GM08714 (cell line): ENCODE data around the gene CDH23.
A peak's percentile ranks its signal among the peaks of the same experiment; 100 is the strongest.

Source experiments
- H3K4me3 ChIP-seq: fragments of 200-500 bp; sonication (Bioruptor generic); 2 replicates; pipeline ENCODE4 v1.5.1; 2014; ENCODE audit warnings: mild to moderate bottlenecking, low read length, inconsistent platforms
- ZNF274 ChIP-seq: IDR thresholded peaks from 2 replicates; pipeline ENCODE4 v1.6.1; 2012; ENCODE audit warnings: mild to moderate bottlenecking, low read depth, low read length

The CDH23 gene

DNA sequence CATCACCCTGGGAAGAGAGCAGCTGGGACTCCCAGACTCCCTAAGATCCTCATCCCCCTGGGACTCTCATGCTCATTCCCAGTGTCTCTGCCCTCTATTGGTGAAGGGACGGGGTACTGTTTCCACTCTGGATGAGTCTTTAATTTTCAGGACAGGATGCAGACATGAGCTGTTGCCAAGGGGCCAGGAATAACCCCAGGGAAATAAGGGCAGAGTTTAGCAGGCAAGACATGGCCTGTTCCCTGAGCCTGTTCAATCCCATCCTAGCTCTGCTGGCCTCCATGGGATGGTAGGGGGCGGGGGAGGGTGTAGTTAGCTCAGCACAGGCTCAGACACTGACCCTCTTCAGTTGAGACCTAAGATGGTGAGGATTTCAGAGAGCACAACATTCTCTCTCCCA, 308.9 kb downstream of the CDH23 start:
- H3K4me3 ChIP-seq: no peak overlapping the region
- no peak for TF ChIP-seq ZNF274

- no peak overlapping the region for H3K4me3 ChIP-seq
- no peak for TF ChIP-seq ZNF274
Measured at GRCh38 chr10:71706216-71707121, 309.7 kb downstream of the CDH23 start.

- no peak overlapping the region for H3K4me3 ChIP-seq
- no peak for TF ChIP-seq ZNF274
Measured at GRCh38 chr10:71707240-71707789, 310.6 kb downstream of the CDH23 start.

DNA sequence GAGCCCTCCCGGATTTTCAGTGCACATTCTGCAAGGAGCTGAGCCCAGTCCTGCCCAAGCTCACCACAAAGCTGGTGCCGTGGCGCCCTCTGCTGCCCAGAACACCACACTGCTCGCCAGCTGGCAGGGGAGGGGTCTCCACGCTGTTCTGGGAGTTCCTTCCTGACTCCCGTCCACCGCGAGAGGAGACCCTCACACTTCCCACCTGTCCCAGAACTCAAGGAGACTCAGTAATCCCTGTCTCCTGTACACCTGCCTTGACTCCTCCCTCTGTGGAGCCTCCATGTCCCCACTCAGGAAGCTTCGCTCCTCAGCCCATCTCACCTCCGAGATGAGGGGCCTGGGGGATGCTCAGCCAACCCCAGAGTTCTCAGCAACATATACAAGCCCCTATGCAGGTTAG, 311.6 kb downstream of the CDH23 start:
- no peak for TF ChIP-seq ZNF274

GRCh38 chr10:71708897-71709882, 312.5 kb downstream of the CDH23 start:
- TF ChIP-seq ZNF274: no peak
- H3K4me3 ChIP-seq: no peak overlapping the region

More for the DNA sequence above, 311.6 kb downstream of the CDH23 start:
- no peak overlapping the region for H3K4me3 ChIP-seq

DNA sequence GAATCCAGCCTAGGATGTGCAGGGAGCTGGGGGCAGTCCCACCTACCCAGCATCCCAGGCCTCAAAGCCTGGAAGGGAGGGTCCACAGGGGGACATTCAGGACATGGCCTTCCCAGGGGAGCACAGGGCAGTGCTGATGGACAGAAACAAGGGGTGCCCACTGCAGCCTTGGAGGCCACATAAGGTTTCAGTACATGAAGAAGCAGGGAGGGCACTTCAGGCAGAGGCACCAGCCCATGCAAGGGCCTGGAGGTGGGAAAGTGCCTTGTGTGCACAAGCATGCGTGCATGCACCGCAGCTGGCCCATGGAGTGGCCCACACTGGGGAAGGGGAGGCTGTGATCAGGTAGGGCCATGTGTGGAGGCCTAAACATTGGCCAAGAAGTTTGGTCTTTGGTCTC, 313.8 kb downstream of the CDH23 start:
- TF ChIP-seq ZNF274: no peak
- no peak overlapping the region for H3K4me3 ChIP-seq

- H3K4me3 ChIP-seq: no peak overlapping the region
- TF ChIP-seq ZNF274: no peak
Measured at GRCh38 chr10:71711052-71711623, 314.4 kb downstream of the CDH23 start.

DNA sequence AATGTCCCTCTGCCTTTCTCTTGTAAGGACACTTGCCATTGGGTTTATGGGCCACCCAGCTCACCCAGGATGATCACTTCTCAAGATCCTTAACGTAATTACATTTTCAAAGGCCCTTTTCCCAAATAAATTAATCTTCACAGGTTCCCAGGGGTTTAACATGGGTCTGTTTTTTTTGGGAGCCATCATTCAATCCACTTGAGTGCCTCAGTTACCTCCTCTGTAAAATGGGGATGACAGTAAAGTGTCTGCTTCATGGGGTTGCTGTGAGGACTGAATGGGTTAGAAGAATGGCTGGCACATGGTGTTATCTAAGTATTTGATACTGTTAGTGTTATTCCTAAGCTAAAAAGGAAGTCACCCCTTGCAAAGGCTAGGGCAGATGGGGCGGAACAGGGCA, 315.4 kb downstream of the CDH23 start:
- H3K4me3 ChIP-seq: no peak overlapping the region
- no peak for TF ChIP-seq ZNF274

- H3K4me3 ChIP-seq: no peak overlapping the region
- no peak for TF ChIP-seq ZNF274
Measured at GRCh38 chr10:71712572-71713134, 315.9 kb downstream of the CDH23 start.

DNA sequence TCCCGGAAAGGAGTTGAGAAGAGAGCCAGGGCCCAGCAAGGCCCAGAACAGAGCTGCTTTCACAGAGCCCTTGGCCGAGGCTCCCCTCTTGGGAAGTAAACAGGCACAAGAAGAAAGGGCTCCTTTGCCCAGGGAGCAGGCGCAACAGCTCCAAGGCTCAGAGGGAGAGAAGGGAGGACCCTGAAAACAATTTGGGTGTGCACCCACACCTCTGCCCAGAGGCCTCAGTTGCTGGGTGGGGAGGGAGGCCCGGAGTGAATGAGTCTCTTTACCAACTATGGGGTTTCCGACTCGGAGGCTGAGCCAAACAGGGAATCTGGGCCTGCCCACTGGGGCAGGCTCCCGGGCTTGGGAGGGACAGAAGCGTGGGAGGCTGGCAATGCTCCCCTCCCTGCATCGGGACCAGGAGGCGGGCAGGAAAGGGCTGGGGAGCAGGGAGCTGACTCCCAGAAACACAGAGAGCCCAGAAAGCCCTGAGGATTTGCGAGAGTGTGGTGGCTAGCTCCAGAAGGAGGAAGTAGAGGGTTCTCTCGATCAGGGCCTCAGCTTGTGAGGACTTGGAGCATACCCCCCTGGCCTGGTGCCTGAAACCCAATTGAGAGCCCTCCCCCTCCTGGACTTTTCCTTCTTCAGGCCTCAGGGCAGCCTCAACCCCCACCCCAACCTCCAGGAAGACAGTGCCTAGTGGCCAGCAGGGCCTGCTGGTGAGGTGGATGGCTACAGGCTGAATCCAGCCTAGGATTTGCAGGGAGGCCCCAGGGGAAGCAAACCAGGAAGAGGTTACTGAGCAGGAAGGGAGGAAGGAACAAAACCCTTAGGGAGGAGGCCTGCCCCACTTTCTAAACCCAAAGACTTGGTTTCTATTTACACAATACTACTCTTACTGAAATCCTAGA, 316.7 kb downstream of the CDH23 start:
- no peak for TF ChIP-seq ZNF274
- no peak overlapping the region for H3K4me3 ChIP-seq

- peak overlapping the region; percentile 2; the same call in 1 of the 2 replicates for H3K4me3 ChIP-seq
Measured at GRCh38 chr10:71714031-71714410, 317.3 kb downstream of the CDH23 start.

GRCh38 chr10:71714592-71714991, 317.9 kb downstream of the CDH23 start:
- no peak for TF ChIP-seq ZNF274
- no peak overlapping the region; the same call in 1 of the 2 replicates for H3K4me3 ChIP-seq

More at GRCh38 chr10:71714031-71714410, 317.3 kb downstream of the CDH23 start:
- no peak for TF ChIP-seq ZNF274

DNA sequence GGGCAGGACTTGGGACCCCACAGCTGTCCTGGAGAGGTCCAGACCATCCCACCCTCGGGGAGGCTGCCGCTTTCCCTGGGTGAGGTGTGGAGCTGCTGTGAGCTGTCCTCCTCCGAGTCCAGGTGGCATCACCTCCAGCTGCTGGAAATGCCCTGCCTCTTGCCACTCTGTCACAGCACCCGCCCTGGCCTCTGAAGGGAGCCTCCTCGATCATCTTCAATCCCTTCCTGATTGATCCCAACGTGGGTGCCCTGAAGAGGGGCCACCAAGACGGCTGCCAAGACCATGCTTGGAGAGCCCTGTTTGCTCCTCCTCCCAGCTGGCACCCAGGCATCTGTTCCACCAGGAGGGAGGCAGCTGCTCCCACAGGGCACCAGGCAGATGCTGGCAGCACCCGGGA, 318.3 kb downstream of the CDH23 start:
- no peak overlapping the region for H3K4me3 ChIP-seq

More for the DNA sequence above, 318.3 kb downstream of the CDH23 start:
- TF ChIP-seq ZNF274: no peak
